ENCODE measurements around the gene CCDC90B. TPM values are rescaled to one million over a fixed set of nuclear protein-coding genes. Genes with fewer than 3 reads are reported as not detected.

The CCDC90B gene
- total and polyA plus RNA-seq, 2 of the 13 experiments (the other 11 are each of a cell fraction or from before 2014, with no cell fraction given) = 17.1 to 46.1 TPM

DNA sequence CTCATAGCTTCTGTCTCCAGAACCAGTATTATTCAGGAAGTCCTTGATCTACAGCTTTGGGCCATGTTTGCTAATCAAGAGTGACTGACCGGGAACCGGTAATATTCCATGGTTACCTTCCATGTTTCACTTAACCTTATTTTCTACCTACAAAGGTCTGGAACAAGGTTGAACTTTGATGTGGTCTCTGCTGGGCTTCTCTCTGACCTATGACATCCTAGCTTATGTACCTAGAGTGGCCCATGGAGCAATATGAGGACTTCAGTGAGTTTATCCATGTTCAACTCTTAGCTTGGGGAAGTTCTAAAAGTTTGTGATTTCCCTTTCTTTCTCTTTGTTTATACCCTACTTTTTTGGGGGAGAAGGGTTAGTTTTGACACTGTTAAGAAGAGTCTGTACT is 33.2 kb downstream of the CCDC90B start (continued):
- TF ChIP-seq ZBTB38 (CRISPR knock-in tag; IDR thresholded peaks at IDR 0.05) (no peak), NFRKB (IDR thresholded peaks at IDR 0.05) (no peak), IRX3 (CRISPR knock-in tag; IDR thresholded peaks at IDR 0.05; ENCODE audit: borderline replicate concordance, low read depth) (no peak), ZNF326 (CRISPR knock-in tag; IDR thresholded peaks at IDR 0.05; ENCODE audit: borderline replicate concordance) (no peak), ZNF704 (CRISPR knock-in tag; IDR thresholded peaks at IDR 0.05; ENCODE audit: borderline replicate concordance) (no peak), ZIK1 (CRISPR knock-in tag; IDR thresholded peaks at IDR 0.05; ENCODE audit: borderline replicate concordance, low read depth) (no peak), HNRNPK (IDR thresholded peaks at IDR 0.05; ENCODE audit: low read depth, low read length, poor library complexity, severe bottlenecking) (no peak), KDM5B (CRISPR knock-in tag; IDR thresholded peaks at IDR 0.05; ENCODE audit: borderline replicate concordance) (no peak), NR2F2 (IDR thresholded peaks at IDR 0.05; ENCODE audit: borderline replicate concordance, low read depth) (peak; percentile 97), HOXA9 (CRISPR knock-in tag; IDR thresholded peaks at IDR 0.05; ENCODE audit: borderline replicate concordance) (no peak), RXRA (CRISPR knock-in tag; IDR thresholded peaks at IDR 0.05) (peak; percentile 48; the same call in 1 of the 2 replicates), ZNF562 (CRISPR knock-in tag; IDR thresholded peaks at IDR 0.05; ENCODE audit: borderline replicate concordance) (no peak), ZNF800 (CRISPR knock-in tag; IDR thresholded peaks at IDR 0.05) (no peak), REPIN1 (CRISPR knock-in tag; IDR thresholded peaks at IDR 0.05; ENCODE audit: borderline replicate concordance, low read depth) (no peak), KLF13 (CRISPR knock-in tag; IDR thresholded peaks at IDR 0.05) (no peak)
- TF ChIP-seq, protein P1, sequence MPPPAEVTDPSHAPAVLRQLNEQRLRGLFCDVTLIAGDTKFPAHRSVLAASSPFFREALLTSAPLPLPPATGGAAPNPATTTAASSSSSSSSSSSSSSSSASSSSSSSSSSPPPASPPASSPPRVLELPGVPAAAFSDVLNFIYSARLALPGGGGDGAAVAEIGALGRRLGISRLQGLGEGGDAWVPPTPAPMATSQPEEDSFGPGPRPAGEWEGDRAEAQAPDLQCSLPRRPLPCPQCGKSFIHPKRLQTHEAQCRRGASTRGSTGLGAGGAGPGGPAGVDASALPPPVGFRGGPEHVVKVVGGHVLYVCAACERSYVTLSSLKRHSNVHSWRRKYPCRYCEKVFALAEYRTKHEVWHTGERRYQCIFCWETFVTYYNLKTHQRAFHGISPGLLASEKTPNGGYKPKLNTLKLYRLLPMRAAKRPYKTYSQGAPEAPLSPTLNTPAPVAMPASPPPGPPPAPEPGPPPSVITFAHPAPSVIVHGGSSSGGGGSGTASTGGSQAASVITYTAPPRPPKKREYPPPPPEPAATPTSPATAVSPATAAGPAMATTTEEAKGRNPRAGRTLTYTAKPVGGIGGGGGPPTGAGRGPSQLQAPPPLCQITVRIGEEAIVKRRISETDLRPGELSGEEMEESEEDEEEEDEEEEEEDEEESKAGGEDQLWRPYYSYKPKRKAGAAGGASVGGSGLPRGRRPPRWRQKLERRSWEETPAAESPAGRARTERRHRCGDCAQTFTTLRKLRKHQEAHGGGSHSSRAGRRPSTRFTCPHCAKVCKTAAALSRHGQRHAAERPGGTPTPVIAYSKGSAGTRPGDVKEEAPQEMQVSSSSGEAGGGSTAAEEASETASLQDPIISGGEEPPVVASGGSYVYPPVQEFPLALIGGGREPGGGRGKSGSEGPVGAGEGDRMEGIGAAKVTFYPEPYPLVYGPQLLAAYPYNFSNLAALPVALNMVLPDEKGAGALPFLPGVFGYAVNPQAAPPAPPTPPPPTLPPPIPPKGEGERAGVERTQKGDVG (CRISPR knock-in tag; IDR thresholded peaks at IDR 0.05; ENCODE audit: borderline replicate concordance) = no peak
- TF ChIP-seq, protein P2, sequence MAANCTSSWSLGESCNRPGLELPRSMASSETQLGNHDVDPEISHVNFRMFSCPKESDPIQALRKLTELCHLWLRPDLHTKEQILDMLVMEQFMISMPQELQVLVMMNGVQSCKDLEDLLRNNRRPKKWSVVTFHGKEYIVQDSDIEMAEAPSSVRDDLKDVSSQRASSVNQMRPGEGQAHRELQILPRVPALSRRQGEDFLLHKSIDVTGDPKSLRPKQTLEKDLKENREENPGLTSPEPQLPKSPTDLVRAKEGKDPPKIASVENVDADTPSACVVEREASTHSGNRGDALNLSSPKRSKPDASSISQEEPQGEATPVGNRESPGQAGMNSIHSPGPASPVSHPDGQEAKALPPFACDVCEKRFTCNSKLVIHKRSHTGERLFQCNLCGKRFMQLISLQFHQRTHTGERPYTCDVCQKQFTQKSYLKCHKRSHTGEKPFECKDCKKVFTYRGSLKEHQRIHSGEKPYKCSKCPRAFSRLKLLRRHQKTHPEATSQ (CRISPR knock-in tag; IDR thresholded peaks at IDR 0.05; ENCODE audit: borderline replicate concordance) = no peak
- TF ChIP-seq, protein P3, sequence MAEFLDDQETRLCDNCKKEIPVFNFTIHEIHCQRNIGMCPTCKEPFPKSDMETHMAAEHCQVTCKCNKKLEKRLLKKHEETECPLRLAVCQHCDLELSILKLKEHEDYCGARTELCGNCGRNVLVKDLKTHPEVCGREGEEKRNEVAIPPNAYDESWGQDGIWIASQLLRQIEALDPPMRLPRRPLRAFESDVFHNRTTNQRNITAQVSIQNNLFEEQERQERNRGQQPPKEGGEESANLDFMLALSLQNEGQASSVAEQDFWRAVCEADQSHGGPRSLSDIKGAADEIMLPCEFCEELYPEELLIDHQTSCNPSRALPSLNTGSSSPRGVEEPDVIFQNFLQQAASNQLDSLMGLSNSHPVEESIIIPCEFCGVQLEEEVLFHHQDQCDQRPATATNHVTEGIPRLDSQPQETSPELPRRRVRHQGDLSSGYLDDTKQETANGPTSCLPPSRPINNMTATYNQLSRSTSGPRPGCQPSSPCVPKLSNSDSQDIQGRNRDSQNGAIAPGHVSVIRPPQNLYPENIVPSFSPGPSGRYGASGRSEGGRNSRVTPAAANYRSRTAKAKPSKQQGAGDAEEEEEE (CRISPR knock-in tag; IDR thresholded peaks at IDR 0.05; ENCODE audit: borderline replicate concordance) = no peak

Data from HepG2 (cell line).